ENCODE results near the gene KRTAP5-10. TPM values are rescaled to one million over a fixed set of nuclear protein-coding genes. Genes with fewer than 3 reads are reported as not detected.
A peak's percentile ranks its signal among the peaks of the same experiment; 100 is the strongest.
"Not testable (repeated sequence)": the region's sequence is repeated elsewhere in the genome, so short reads cannot be mapped to it uniquely, and the experiment has no call there.

The KRTAP5-10 gene
- total and polyA plus RNA-seq, 2 experiments from 2014 or later, result not detected

GRCh38 chr11:71575723-71576424 lies 10.5 kb downstream of the KRTAP5-10 start:
- Histone ChIP-seq H3K4me2 (ENCODE audit: unreplicated experiment) (no peak overlapping the region), H3K4me1 (ENCODE audit: insufficient read depth) (no peaks in the 10 kb centered on the region), H3K9ac (no peak overlapping the region), H2AFZ (no peak overlapping the region), H4K20me1 (ENCODE audit: insufficient read depth) (no peaks in the 10 kb centered on the region), H3K27me3 (replicated peaks; ENCODE audit: insufficient read depth) (peaks cover 25% of the 10 kb centered on the region; the same call in 1 of the 2 replicates), H3K36me3 (ENCODE audit: low read depth) (no peaks in the 10 kb centered on the region), H3K4me3 (no peak overlapping the region), H3F3A (ENCODE audit: insufficient read depth) (no peaks in the 10 kb centered on the region), H3K9me2 (ENCODE audit: insufficient read depth) (no peaks in the 10 kb centered on the region), H3K9me3 (ENCODE audit: low read depth) (no peaks in the 10 kb centered on the region), H3K27ac (no peak overlapping the region), H3K79me2 (ENCODE audit: insufficient read depth) (no peaks in the 10 kb centered on the region)
- DNase-seq, result no peak
- WGBS, 2 experiments (ENCODE audit: low coverage in 1 of 2, low lambda C conversion rate in 2 of 2, missing lambda C conversion rate in 2 of 2), result 32 to 38% methylated on average over 4 of the region's 4 CpGs
- in situ Hi-C loops (cut with MboI), result no loop called here
- TF ChIP-seq EZH2 (IDR thresholded peaks at IDR 0.05; ENCODE audit: insufficient read depth, poor library complexity, severe bottlenecking) (no peak), EZH2phosphoT487 (IDR thresholded peaks at IDR 0.05; ENCODE audit: insufficient read depth, low read depth) (no peak)

- H3K4me1 ChIP-seq (ENCODE audit: insufficient read depth); H3K4me3 ChIP-seq; H2AFZ ChIP-seq; H3K36me3 ChIP-seq (ENCODE audit: low read depth); H3K9me3 ChIP-seq (ENCODE audit: low read depth); H3K4me2 ChIP-seq (ENCODE audit: unreplicated experiment); in situ Hi-C loops (cut with MboI); H3F3A ChIP-seq (ENCODE audit: insufficient read depth); H3K9ac ChIP-seq; DNase-seq; H3K79me2 ChIP-seq (ENCODE audit: insufficient read depth); H3K27ac ChIP-seq; H3K9me2 ChIP-seq (ENCODE audit: insufficient read depth); H4K20me1 ChIP-seq (ENCODE audit: insufficient read depth): not testable (repeated sequence)
- peaks cover 31% of the 10 kb centered on the region; the same call in 1 of the 2 replicates for H3K27me3 ChIP-seq (replicated peaks; ENCODE audit: insufficient read depth)
- WGBS, 2 experiments (ENCODE audit: low coverage in 1 of 2, low lambda C conversion rate in 2 of 2, missing lambda C conversion rate in 2 of 2), result 71 to 72% methylated on average over 10 to 32 of the region's 41 CpGs
Measured at GRCh38 chr11:71576688-71577465, 11.5 kb downstream of the KRTAP5-10 start.

GRCh38 chr11:71577469-71578004 lies 12.2 kb downstream of the KRTAP5-10 start:
- Histone ChIP-seq H3K27me3 (replicated peaks; ENCODE audit: insufficient read depth) (peaks cover 33% of the 10 kb centered on the region; the same call in 1 of the 2 replicates), H3K79me2 (ENCODE audit: insufficient read depth) (no peaks in the 10 kb centered on the region), H3F3A (ENCODE audit: insufficient read depth) (no peaks in the 10 kb centered on the region), H3K9me2 (ENCODE audit: insufficient read depth) (no peaks in the 10 kb centered on the region), H3K4me3 (no peak overlapping the region), H3K27ac (no peak overlapping the region), H3K36me3 (ENCODE audit: low read depth) (no peaks in the 10 kb centered on the region), H2AFZ (no peak overlapping the region), H3K9ac (no peak overlapping the region), H3K4me2 (ENCODE audit: unreplicated experiment) (no peak overlapping the region), H3K4me1 (ENCODE audit: insufficient read depth) (no peaks in the 10 kb centered on the region), H4K20me1 (ENCODE audit: insufficient read depth) (no peaks in the 10 kb centered on the region), H3K9me3 (ENCODE audit: low read depth) (no peaks in the 10 kb centered on the region)
- TF ChIP-seq EZH2 (IDR thresholded peaks at IDR 0.05; ENCODE audit: insufficient read depth, poor library complexity, severe bottlenecking), result no peak
- no peak for TF ChIP-seq EZH2phosphoT487 (IDR thresholded peaks at IDR 0.05; ENCODE audit: insufficient read depth, low read depth)
- 80 to 92% methylated on average over 6 to 7 of the region's 7 CpGs for WGBS, 2 experiments (ENCODE audit: low coverage in 1 of 2, low lambda C conversion rate in 2 of 2, missing lambda C conversion rate in 2 of 2)
- DNase-seq, result no peak
- in situ Hi-C loops (cut with MboI), result no loop called here

- H3K27ac ChIP-seq; H3F3A ChIP-seq (ENCODE audit: insufficient read depth); H3K4me1 ChIP-seq (ENCODE audit: insufficient read depth); H3K4me2 ChIP-seq (ENCODE audit: unreplicated experiment); H3K4me3 ChIP-seq; H3K9me3 ChIP-seq (ENCODE audit: low read depth); H3K36me3 ChIP-seq (ENCODE audit: low read depth); H3K9ac ChIP-seq; in situ Hi-C loops (cut with MboI); H3K9me2 ChIP-seq (ENCODE audit: insufficient read depth); H2AFZ ChIP-seq; H4K20me1 ChIP-seq (ENCODE audit: insufficient read depth); H3K79me2 ChIP-seq (ENCODE audit: insufficient read depth): not testable (repeated sequence)
- peak; percentile 57 for DNase-seq
- H3K27me3 ChIP-seq (replicated peaks; ENCODE audit: insufficient read depth), result peaks cover 26% of the 10 kb centered on the region; the same call in 1 of the 2 replicates
- 31 to 40% methylated on average over 7 of the region's 7 CpGs for WGBS, 2 experiments (ENCODE audit: low coverage in 1 of 2, low lambda C conversion rate in 2 of 2, missing lambda C conversion rate in 2 of 2)
Measured at GRCh38 chr11:71579513-71579912, 14.2 kb downstream of the KRTAP5-10 start.
